Thymus (tissue), 2 donors: ENCODE data around the gene ZBTB2. TPM values are rescaled to one million over a fixed set of nuclear protein-coding genes. Genes with fewer than 3 reads are reported as not detected.

Experiments
- polyA plus RNA-seq: library from polyadenylated mRNA; stranded (reverse); fragments of 200-250 nt; gene quantifications from one replicate; pipeline ENCODE4 v1.2.3, GENCODE V29; 2013
- total RNA-seq: library from RNA; stranded (reverse); fragments of 120-200 nt; gene quantifications from one replicate; pipeline ENCODE4 v1.2.4, GENCODE V29; 2013
- donor health status: healthy.

Gene ZBTB2
- total and polyA plus RNA-seq, 2 donors, result 22.1 to 22.8 TPM

Other genes starting within 250 kb of the ZBTB2 start
- 14.4 TPM for gene AKAP12, start 151.6 kb downstream of the ZBTB2 start, total RNA-seq
- gene AKAP12, start 151.6 kb downstream of the ZBTB2 start, polyA plus RNA-seq, result 4.3 TPM
- gene RMND1, start 60.6 kb upstream of the ZBTB2 start, total RNA-seq, result 17.2 TPM
- gene RMND1, start 60.6 kb upstream of the ZBTB2 start, polyA plus RNA-seq, result 17.0 TPM
- gene CCDC170, start 102.5 kb upstream of the ZBTB2 start, total RNA-seq, result 0.66 TPM
- 0.21 TPM for gene CCDC170, start 102.5 kb upstream of the ZBTB2 start, polyA plus RNA-seq